ENCODE measurements around the gene MGAT5B. TPM values are rescaled to one million over a fixed set of nuclear protein-coding genes. Genes with fewer than 3 reads are reported as not detected.

The MGAT5B gene
- total RNA-seq, 1 experiment from 2014 or later, result 1.0 TPM

GRCh38 chr17:76852843-76853242 lies 15.4 kb upstream of the MGAT5B start:
- Mint-ChIP-seq H3K36me3 (ENCODE audit: insufficient read depth, unreplicated experiment) (no peaks in the 10 kb centered on the region), H3K9me3 (ENCODE audit: low read depth, unreplicated experiment) (no peaks in the 10 kb centered on the region), H3K4me3 (ENCODE audit: low read depth, unreplicated experiment) (no peak overlapping the region), H3K27me3 (ENCODE audit: unreplicated experiment) (peaks cover 91% of the 10 kb centered on the region), H3K4me1 (ENCODE audit: low read depth, unreplicated experiment) (no peaks in the 10 kb centered on the region), H3K27ac (ENCODE audit: unreplicated experiment) (no peak overlapping the region)
- TF ChIP-seq CTCF (IDR thresholded peaks at IDR 0.05; ENCODE audit: unreplicated experiment), result no peak
- BruUV-seq (replicated peaks), result no TSS peak
- CTCF ChIA-PET, result interaction anchor here (0.6 kb wide), 1 partner anchor 511 kb away, joined by 5 read pairs; no protein-coding TSS in a partner anchor
- DNase-seq, result no peak
- intact Hi-C loops (cut with micrococcal nuclease; ENCODE audit: unreplicated experiment), result no loop called here

GRCh38 chr17:76855105-76855504 lies 13.1 kb upstream of the MGAT5B start:
- no peak for TF ChIP-seq CTCF (IDR thresholded peaks at IDR 0.05; ENCODE audit: unreplicated experiment)
- peaks cover 97% of the 10 kb centered on the region for H3K27me3 Mint-ChIP-seq (ENCODE audit: unreplicated experiment)
- no peaks in the 10 kb centered on the region for H3K4me1 Mint-ChIP-seq (ENCODE audit: low read depth, unreplicated experiment)
- no peaks in the 10 kb centered on the region for H3K9me3 Mint-ChIP-seq (ENCODE audit: low read depth, unreplicated experiment)
- BruUV-seq (replicated peaks), result no TSS peak
- no peak overlapping the region for H3K4me3 Mint-ChIP-seq (ENCODE audit: low read depth, unreplicated experiment)
- intact Hi-C loops (cut with micrococcal nuclease; ENCODE audit: unreplicated experiment), result no loop called here
- H3K27ac Mint-ChIP-seq (ENCODE audit: unreplicated experiment), result no peak overlapping the region
- no peak for DNase-seq
- H3K36me3 Mint-ChIP-seq (ENCODE audit: insufficient read depth, unreplicated experiment), result no peaks in the 10 kb centered on the region
- CTCF ChIA-PET, result no interaction called here

- no peaks in the 10 kb centered on the region for H3K9me3 Mint-ChIP-seq (ENCODE audit: low read depth, unreplicated experiment)
- H3K4me1 Mint-ChIP-seq (ENCODE audit: low read depth, unreplicated experiment), result no peaks in the 10 kb centered on the region
- TF ChIP-seq CTCF (IDR thresholded peaks at IDR 0.05; ENCODE audit: unreplicated experiment), result no peak
- BruUV-seq (replicated peaks), result no TSS peak
- no peak overlapping the region for H3K4me3 Mint-ChIP-seq (ENCODE audit: low read depth, unreplicated experiment)
- CTCF ChIA-PET, result no interaction called here
- peaks cover 94% of the 10 kb centered on the region for H3K27me3 Mint-ChIP-seq (ENCODE audit: unreplicated experiment)
- intact Hi-C loops (cut with micrococcal nuclease; ENCODE audit: unreplicated experiment), result no loop called here
- DNase-seq, result no peak
- H3K27ac Mint-ChIP-seq (ENCODE audit: unreplicated experiment), result no peak overlapping the region
- H3K36me3 Mint-ChIP-seq (ENCODE audit: insufficient read depth, unreplicated experiment), result no peaks in the 10 kb centered on the region
Observed at GRCh38 chr17:76862079-76862478, 6.1 kb upstream of the MGAT5B start.

GRCh38 chr17:76862494-76862893 lies 5.7 kb upstream of the MGAT5B start:
- no peaks in the 10 kb centered on the region for H3K9me3 Mint-ChIP-seq (ENCODE audit: low read depth, unreplicated experiment)
- CTCF ChIA-PET, result no interaction called here
- H3K4me1 Mint-ChIP-seq (ENCODE audit: low read depth, unreplicated experiment), result peaks cover 1% of the 10 kb centered on the region
- H3K4me3 Mint-ChIP-seq (ENCODE audit: low read depth, unreplicated experiment), result no peak overlapping the region
- no TSS peak for BruUV-seq (replicated peaks)
- intact Hi-C loops (cut with micrococcal nuclease; ENCODE audit: unreplicated experiment), result no loop called here
- H3K36me3 Mint-ChIP-seq (ENCODE audit: insufficient read depth, unreplicated experiment), result no peaks in the 10 kb centered on the region
- no peak for TF ChIP-seq CTCF (IDR thresholded peaks at IDR 0.05; ENCODE audit: unreplicated experiment)
- peaks cover 97% of the 10 kb centered on the region for H3K27me3 Mint-ChIP-seq (ENCODE audit: unreplicated experiment)
- H3K27ac Mint-ChIP-seq (ENCODE audit: unreplicated experiment), result no peak overlapping the region
- DNase-seq, result no peak

Measured in Calu3 (cell line).